ENCODE measurements around the gene GSK3A. TPM values are rescaled to one million over a fixed set of nuclear protein-coding genes. Genes with fewer than 3 reads are reported as not detected.

The GSK3A gene
- total and polyA plus RNA-seq, 9 of the 15 experiments (the other 6 are each of a cell fraction or from before 2014, with no cell fraction given) = 0.62 to 90.7 (median 33.3) TPM

- TF ChIP-seq STAT5B (CRISPR knock-in tag; IDR thresholded peaks at IDR 0.05) (no peak), ZBTB40 (IDR thresholded peaks at IDR 0.05) (no peak), ZBTB40 (CRISPR knock-in tag; IDR thresholded peaks at IDR 0.05) (no peak), SAFB (IDR thresholded peaks at IDR 0.05; ENCODE audit: borderline replicate concordance, low read depth, low read length) (no peak), ARID3B (CRISPR knock-in tag; IDR thresholded peaks at IDR 0.05; ENCODE audit: borderline replicate concordance) (no peak), ZEB2 (IDR thresholded peaks at IDR 0.05) (no peak), ZNF764 (CRISPR knock-in tag; IDR thresholded peaks at IDR 0.05; ENCODE audit: low read depth) (no peak)
These were observed 35.3 kb downstream of the GSK3A start (continued) for GRCh38 chr19:42206871-42207755.
